HepG2 (cell line): Measurements from ENCODE around the gene ABCD4. TPM values are rescaled to one million over a fixed set of nuclear protein-coding genes. Genes with fewer than 3 reads are reported as not detected.
A peak's percentile ranks its signal among the peaks of the same experiment; 100 is the strongest.

ENCODE experiments used
- CCDC6 ChIP-seq: sonication (generic); formaldehyde crosslinking; IDR thresholded peaks from 2 replicates; pipeline ENCODE4 v1.8.1; 2022; ENCODE audit warnings: mild to moderate bottlenecking, missing genetic modification reagents, moderate library complexity
- DZIP1 ChIP-seq: sonication (generic); formaldehyde crosslinking; IDR thresholded peaks from 2 replicates; pipeline ENCODE4 v1.5.0; 2020; ENCODE audit warnings: mild to moderate bottlenecking, missing genetic modification reagents
- GABPB1 ChIP-seq: IDR thresholded peaks from 2 replicates; pipeline ENCODE4 v1.6.1; 2016; ENCODE audit warnings: mild to moderate bottlenecking, missing genetic modification reagents, moderate library complexity, missing compliant biosample characterization
- GATA4 ChIP-seq: sonication (generic); IDR thresholded peaks from 2 replicates; pipeline ENCODE4 v1.6.1; 2016; ENCODE audit warnings: antibody characterized with exemption, low read depth, borderline replicate concordance
- HOXA3 ChIP-seq: sonication (generic); formaldehyde crosslinking; IDR thresholded peaks from 2 replicates; pipeline ENCODE4 v1.5.0; 2020; ENCODE audit warnings: missing genetic modification reagents
- MTA1 ChIP-seq: sonication (generic); formaldehyde crosslinking; IDR thresholded peaks from 2 replicates; pipeline ENCODE4 v1.4.0; 2020; ENCODE audit warnings: missing genetic modification reagents, mild to moderate bottlenecking, borderline replicate concordance
- RXRB ChIP-seq: IDR thresholded peaks from 2 replicates; pipeline ENCODE4 v1.6.1; 2016; ENCODE audit warnings: borderline replicate concordance, missing genetic modification reagents, missing compliant biosample characterization
- SOX13 ChIP-seq, 3 experiments: fragments of 450-650 bp in 1 of 3; sonication (generic) in 1 of 3; formaldehyde crosslinking in 1 of 3; IDR thresholded peaks in 2 of 3; conservative IDR thresholded peaks in 1 of 3; 2 replicates each; pipeline versions ENCODE4 v1.5.0 to v1.6.1; 2016 to 2020; ENCODE audit warnings: antibody characterized with exemption in 1 of 3, mild to moderate bottlenecking in 1 of 3, missing compliant biosample characterization in 1 of 3, missing genetic modification reagents in 1 of 3, moderate library complexity in 1 of 3
- TFDP2 ChIP-seq: sonication (generic); formaldehyde crosslinking; IDR thresholded peaks from 2 replicates; pipeline ENCODE4 v1.4.0; 2020; ENCODE audit warnings: missing genetic modification reagents
- THAP11 ChIP-seq: IDR thresholded peaks from 2 replicates; pipeline ENCODE4 v1.6.1; 2016; ENCODE audit warnings: missing biosample characterization, missing genetic modification reagents
- ZFY ChIP-seq: sonication (generic); formaldehyde crosslinking; IDR thresholded peaks from 2 replicates; pipeline ENCODE4 v1.4.0; 2020; ENCODE audit warnings: missing genetic modification reagents
- ZNF12 ChIP-seq: sonication (generic); formaldehyde crosslinking; IDR thresholded peaks from 2 replicates; pipeline ENCODE4 v1.5.0; 2020; ENCODE audit warnings: missing genetic modification reagents
- ZNF605 ChIP-seq: sonication (generic); formaldehyde crosslinking; IDR thresholded peaks from 2 replicates; pipeline ENCODE4 v1.8.0; 2022; ENCODE audit warnings: mild to moderate bottlenecking, missing genetic modification reagents
- ZNF629 ChIP-seq: sonication (generic); formaldehyde crosslinking; conservative IDR thresholded peaks from 2 replicates; pipeline ENCODE4 v1.5.0; 2020; ENCODE audit warnings: missing genetic modification reagents
- ZNF691 ChIP-seq: sonication (generic); formaldehyde crosslinking; IDR thresholded peaks from 2 replicates; pipeline ENCODE4 v1.4.0; 2020; ENCODE audit warnings: missing genetic modification reagents, low read depth, mild to moderate bottlenecking, borderline replicate concordance
- ZNF746 ChIP-seq: sonication (generic); formaldehyde crosslinking; IDR thresholded peaks from 2 replicates; pipeline ENCODE4 v1.8.0; 2022; ENCODE audit warnings: mild to moderate bottlenecking, missing genetic modification reagents
- ZNF780A ChIP-seq: sonication (generic); formaldehyde crosslinking; IDR thresholded peaks from 2 replicates; pipeline ENCODE4 v1.8.0; 2022; ENCODE audit warnings: mild to moderate bottlenecking, missing genetic modification reagents, moderate library complexity
- ZNF781 ChIP-seq: sonication (generic); formaldehyde crosslinking; IDR thresholded peaks from 2 replicates; pipeline ENCODE4 v1.5.1; 2020; ENCODE audit warnings: borderline replicate concordance, mild to moderate bottlenecking, missing genetic modification reagents; ENCODE audit errors: not compliant biosample characterization
- ZNF788 ChIP-seq: sonication (generic); formaldehyde crosslinking; IDR thresholded peaks from 2 replicates; pipeline ENCODE4 v1.5.0; 2020; ENCODE audit warnings: mild to moderate bottlenecking, missing genetic modification reagents, borderline replicate concordance
- polyA plus RNA-seq, 8 experiments: library from polyadenylated mRNA; depleted of rRNA in 3 of 8; stranded (reverse) in 7 of 8; unstranded in 1 of 8; fragments of >200 nt; fragmentation: Illumina TruSeq in 4 of 8; extraction: Trizol in 4 of 8; gene quantifications; 2 replicates each; pipeline versions ENCODE4 v1.2.1 to v1.2.3, GENCODE V29; 2011 to 2016; ENCODE audit warnings: low read depth in 4 of 8, missing spikeins in 1 of 8, mixed read lengths in 1 of 8; ENCODE audit not compliant: insufficient read depth in 1 of 8
- total RNA-seq, 5 experiments: library from RNA; depleted of rRNA; stranded (reverse); fragments of >200 nt; fragmentation: Illumina TruSeq; extraction: Trizol; gene quantifications; 2 replicates each; pipeline ENCODE4 v1.2.3, GENCODE V29; 2016; ENCODE audit warnings: low read depth in 1 of 5
- TF ChIP-seq, protein P1 (sequence below): IDR thresholded peaks from 2 replicates; pipeline ENCODE4 v1.6.1; 2018; ENCODE audit warnings: missing genetic modification reagents, mild to moderate bottlenecking, missing compliant biosample characterization

ABCD4 gene
- total and polyA plus RNA-seq, 2 of the 13 experiments (the other 11 are each of a cell fraction or from before 2014, with no cell fraction given), result 47.5 to 50.5 TPM

DNA sequence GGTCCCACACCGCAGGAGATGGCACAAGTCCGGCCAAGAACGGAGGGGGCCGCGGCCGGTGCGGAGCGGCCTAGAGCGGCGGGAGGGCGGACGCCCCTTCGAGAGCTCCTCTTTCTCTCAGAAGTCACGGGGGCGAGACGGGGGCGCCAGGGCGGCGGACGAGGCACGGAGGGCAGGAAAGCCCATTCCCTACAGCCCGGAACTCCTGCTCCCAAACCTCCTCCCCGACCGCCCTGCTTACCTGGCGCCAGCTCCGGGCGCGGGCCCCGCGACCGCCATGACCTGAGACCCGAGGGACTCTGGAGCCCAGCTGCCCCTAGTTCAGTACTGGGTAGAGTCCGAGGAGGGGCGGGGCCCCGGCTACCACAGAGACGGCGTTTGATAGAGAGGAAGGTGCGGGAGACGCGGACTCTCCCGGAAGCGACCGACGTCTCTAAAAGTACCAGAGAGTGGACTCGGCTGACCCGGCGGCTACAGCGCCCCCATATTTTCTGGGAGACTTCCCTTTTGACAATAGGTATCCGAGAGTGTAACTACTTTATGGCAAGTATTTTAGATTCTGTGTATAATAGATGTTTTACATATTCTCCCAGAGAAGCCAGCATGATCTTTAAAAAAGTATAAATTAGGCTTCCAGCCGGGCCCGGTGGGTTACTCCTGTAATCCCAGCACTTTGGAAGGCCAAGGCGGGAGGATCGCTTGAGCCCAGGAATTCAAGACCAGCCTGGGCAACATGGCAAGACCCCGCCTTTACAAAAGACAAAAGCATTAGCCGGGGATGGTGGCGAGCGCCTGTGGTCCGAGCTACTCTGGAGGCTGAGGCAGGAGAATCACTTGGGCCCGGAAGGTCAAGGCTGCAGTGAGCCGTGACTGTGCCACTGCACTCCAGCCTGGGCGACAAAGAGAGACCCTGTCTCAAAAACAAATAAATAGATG lies at the start of gene ABCD4 (continued):
- peak; percentile 95 for TF ChIP-seq GABPB1 (CRISPR knock-in tag)
- TF ChIP-seq SOX13 (IDR thresholded peaks at IDR 0.05), result no peak; the same call in 1 of the 2 replicates
- peak in 1 of 2 experiments; percentile 47; a peak in 2 of 4 replicates for TF ChIP-seq SOX13 (CRISPR knock-in tag; conservative IDR thresholded peaks at IDR 0.05 in 1 of 2, IDR thresholded peaks at IDR 0.05 in 1 of 2)
- peak; percentile 72; the same call in 1 of the 2 replicates for TF ChIP-seq ZNF605 (CRISPR knock-in tag)
- TF ChIP-seq ZNF788 (CRISPR knock-in tag), result peak; percentile 72; the same call in 1 of the 2 replicates
- TF ChIP-seq TFDP2, result 0 out of 2 replicates have a peak, but pooled peaks have one; percentile 63
- TF ChIP-seq ZNF12 (CRISPR knock-in tag), result 0 out of 2 replicates have a peak, but pooled peaks have one; percentile 31
- TF ChIP-seq MTA1 (CRISPR knock-in tag), result peak; percentile 35; the same call in 1 of the 2 replicates
- TF ChIP-seq ZNF780A (CRISPR knock-in tag), result no peak
- peak; percentile 79; the same call in 1 of the 2 replicates for TF ChIP-seq GATA4
- TF ChIP-seq THAP11 (CRISPR knock-in tag), result peak; percentile 89
- TF ChIP-seq ZNF781 (CRISPR knock-in tag), result peak; percentile 57
- no peak for TF ChIP-seq CCDC6
- peak; percentile 78 for TF ChIP-seq HOXA3
- TF ChIP-seq RXRB (CRISPR knock-in tag), result peak; percentile 47
- TF ChIP-seq ZNF691 (CRISPR knock-in tag), result 0 out of 2 replicates have a peak, but pooled peaks have one; percentile 44
- TF ChIP-seq, protein P1, sequence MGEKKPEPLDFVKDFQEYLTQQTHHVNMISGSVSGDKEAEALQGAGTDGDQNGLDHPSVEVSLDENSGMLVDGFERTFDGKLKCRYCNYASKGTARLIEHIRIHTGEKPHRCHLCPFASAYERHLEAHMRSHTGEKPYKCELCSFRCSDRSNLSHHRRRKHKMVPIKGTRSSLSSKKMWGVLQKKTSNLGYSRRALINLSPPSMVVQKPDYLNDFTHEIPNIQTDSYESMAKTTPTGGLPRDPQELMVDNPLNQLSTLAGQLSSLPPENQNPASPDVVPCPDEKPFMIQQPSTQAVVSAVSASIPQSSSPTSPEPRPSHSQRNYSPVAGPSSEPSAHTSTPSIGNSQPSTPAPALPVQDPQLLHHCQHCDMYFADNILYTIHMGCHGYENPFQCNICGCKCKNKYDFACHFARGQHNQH, result peak; percentile 78
- peak; percentile 54; the same call in 1 of the 2 replicates for TF ChIP-seq DZIP1 (CRISPR knock-in tag)
- peak; percentile 79 for TF ChIP-seq ZNF746 (CRISPR knock-in tag)
- TF ChIP-seq ZNF629 (CRISPR knock-in tag), result peak; percentile 10; the same call in 1 of the 2 replicates
- TF ChIP-seq ZFY (CRISPR knock-in tag), result peak; percentile 95
